A673 (cell line): ENCODE data around the gene SBF2. TPM values are rescaled to one million over a fixed set of nuclear protein-coding genes. Genes with fewer than 3 reads are reported as not detected.

Experiments
- BruUV-seq: library from RNA; stranded (reverse); fragments of 400-500 nt; replicated peaks from 2 replicates; lab custom pipeline; 2021; lab: Mats Ljungman, UMichigan
- CTCF ChIA-PET: fragments of 300-600 bp; sonication (Branson Sonifier 250); formaldehyde crosslinking; loops from one replicate; lab custom pipeline; 2022; ENCODE audit warnings: antibody characterized with exemption; lab: Charles Lee
- POLR2A ChIA-PET: fragments of 300-600 bp; sonication (Branson Sonifier 250); formaldehyde crosslinking; loops from one replicate; lab custom pipeline; 2022; ENCODE audit warnings: antibody characterized with exemption; ENCODE audit not compliant: low non-redundant PET; lab: Charles Lee
- DNase-seq: peaks from one replicate; pipeline ENCODE4 v3.0.0-alpha.2; 2015; ENCODE audit warnings: low spot score
- H3K27ac ChIP-seq: fragments of 200-600 bp; sonication (generic); 2 replicates; pipeline ENCODE4 v1.5.1; 2016; ENCODE audit warnings: mixed run types, low read depth, mild to moderate bottlenecking, mixed read lengths, antibody characterized with exemption, low read length; ENCODE audit not compliant: poor library complexity, severe bottlenecking
- H3K27me3 ChIP-seq: fragments of 200-600 bp; sonication (generic); replicated peaks from 2 replicates; pipeline ENCODE4 v1.6.1; 2017; ENCODE audit warnings: mixed run types, low read depth, mild to moderate bottlenecking, mixed read lengths, antibody characterized with exemption, low read length; ENCODE audit not compliant: insufficient read depth, poor library complexity
- H3K36me3 ChIP-seq: fragments of 200-600 bp; sonication (generic); 2 replicates; pipeline ENCODE4 v1.6.1; 2016; ENCODE audit warnings: mixed run types, mild to moderate bottlenecking, mixed read lengths, antibody characterized with exemption, low read length; ENCODE audit not compliant: insufficient read depth, poor library complexity, severe bottlenecking
- H3K4me1 ChIP-seq: fragments of 200-600 bp; sonication (generic); 2 replicates; pipeline ENCODE4 v1.6.1; 2017; ENCODE audit warnings: mixed run types, mild to moderate bottlenecking, mixed read lengths, antibody characterized with exemption, low read length; ENCODE audit not compliant: insufficient read depth, poor library complexity, severe bottlenecking
- H3K4me3 ChIP-seq: fragments of 200-600 bp; sonication (generic); 2 replicates; pipeline ENCODE4 v1.5.1; 2016; ENCODE audit warnings: low read depth, mixed run types, mild to moderate bottlenecking, mixed read lengths, low read length; ENCODE audit not compliant: poor library complexity, severe bottlenecking
- H3K9me3 ChIP-seq: fragments of 200-600 bp; sonication (generic); 2 replicates; pipeline ENCODE4 v1.6.1; 2016; ENCODE audit warnings: mixed run types, low read depth, mild to moderate bottlenecking, mixed read lengths, antibody characterized with exemption, low read length; ENCODE audit not compliant: poor library complexity, severe bottlenecking
- CTCF ChIP-seq: fragments of 300-800, 200-600 bp; sonication (generic); conservative IDR thresholded peaks from 2 replicates; pipeline ENCODE4 v1.5.1; 2017; ENCODE audit warnings: low read depth, mild to moderate bottlenecking, antibody characterized with exemption, low read length, moderate library complexity, mixed read lengths
- EZH2 ChIP-seq: fragments of 200-600 bp; sonication (generic); IDR thresholded peaks from 2 replicates; pipeline ENCODE4 v1.6.1; 2017; ENCODE audit warnings: borderline replicate concordance, low read depth, mild to moderate bottlenecking, mixed read lengths, antibody characterized with exemption, low read length; ENCODE audit not compliant: poor library complexity, severe bottlenecking
- intact Hi-C: fragments of 100-400 bp; cut with micrococcal nuclease; formaldehyde crosslinking; loops from one replicate; pipeline ENCODE4 v1.10.0; 2022; ENCODE audit not compliant: unreplicated experiment
- total RNA-seq: library from RNA; stranded (reverse); gene quantifications from 2 replicates; pipeline ENCODE4 v1.2.3, GENCODE V29; 2021

The SBF2 gene
- total RNA-seq, 1 experiment from 2014 or later: 31.8 TPM

GRCh38 chr11:10125522-10126133, 168.4 kb downstream of the SBF2 start:
- Histone ChIP-seq H3K36me3 (no peaks in the 10 kb centered on the region), H3K27me3 (no peaks in the 10 kb centered on the region), H3K4me1 (no peaks in the 10 kb centered on the region), H3K27ac (no peak overlapping the region), H3K4me3 (no peak overlapping the region), H3K9me3 (no peaks in the 10 kb centered on the region)
- ChIA-PET CTCF (no interaction called here), POLR2A (no interaction called here)
- TF ChIP-seq CTCF (no peak), EZH2 (no peak)
- intact Hi-C loops: no loop called here
- no TSS peak for BruUV-seq
- no peak for DNase-seq

GRCh38 chr11:10122326-10123197, 171.5 kb downstream of the SBF2 start:
- intact Hi-C loops: no loop called here
- no TSS peak for BruUV-seq
- no peak overlapping the region for H3K27ac ChIP-seq
- no peak for DNase-seq
- no peaks in the 10 kb centered on the region for H3K4me1 ChIP-seq
- ChIA-PET POLR2A (no interaction called here), CTCF (no interaction called here)
- H3K4me3 ChIP-seq: no peak overlapping the region
- no peaks in the 10 kb centered on the region for H3K36me3 ChIP-seq
- TF ChIP-seq EZH2 (no peak), CTCF (no peak)
- no peaks in the 10 kb centered on the region for H3K9me3 ChIP-seq
- H3K27me3 ChIP-seq: no peaks in the 10 kb centered on the region

GRCh38 chr11:10118865-10119264, 175.2 kb downstream of the SBF2 start:
- intact Hi-C loops: no loop called here
- POLR2A ChIA-PET: no interaction called here
- no peaks in the 10 kb centered on the region for H3K9me3 ChIP-seq

More at GRCh38 chr11:10118865-10119264, 175.2 kb downstream of the SBF2 start:
- BruUV-seq: no TSS peak
- Histone ChIP-seq H3K4me3 (no peak overlapping the region), H3K36me3 (no peaks in the 10 kb centered on the region), H3K4me1 (no peaks in the 10 kb centered on the region), H3K27ac (no peak overlapping the region), H3K27me3 (no peaks in the 10 kb centered on the region)
- CTCF ChIA-PET: no interaction called here
- no peak for DNase-seq
- TF ChIP-seq CTCF: no peak
- TF ChIP-seq EZH2: no peak
